Fibroblast of upper back skin (primary cell): ENCODE results near the gene EPAS1.

ENCODE experiments used
- DNase-seq: peaks from one replicate; pipeline ENCODE4 v3.0.0-alpha.2; 2013

EPAS1 gene

DNA sequence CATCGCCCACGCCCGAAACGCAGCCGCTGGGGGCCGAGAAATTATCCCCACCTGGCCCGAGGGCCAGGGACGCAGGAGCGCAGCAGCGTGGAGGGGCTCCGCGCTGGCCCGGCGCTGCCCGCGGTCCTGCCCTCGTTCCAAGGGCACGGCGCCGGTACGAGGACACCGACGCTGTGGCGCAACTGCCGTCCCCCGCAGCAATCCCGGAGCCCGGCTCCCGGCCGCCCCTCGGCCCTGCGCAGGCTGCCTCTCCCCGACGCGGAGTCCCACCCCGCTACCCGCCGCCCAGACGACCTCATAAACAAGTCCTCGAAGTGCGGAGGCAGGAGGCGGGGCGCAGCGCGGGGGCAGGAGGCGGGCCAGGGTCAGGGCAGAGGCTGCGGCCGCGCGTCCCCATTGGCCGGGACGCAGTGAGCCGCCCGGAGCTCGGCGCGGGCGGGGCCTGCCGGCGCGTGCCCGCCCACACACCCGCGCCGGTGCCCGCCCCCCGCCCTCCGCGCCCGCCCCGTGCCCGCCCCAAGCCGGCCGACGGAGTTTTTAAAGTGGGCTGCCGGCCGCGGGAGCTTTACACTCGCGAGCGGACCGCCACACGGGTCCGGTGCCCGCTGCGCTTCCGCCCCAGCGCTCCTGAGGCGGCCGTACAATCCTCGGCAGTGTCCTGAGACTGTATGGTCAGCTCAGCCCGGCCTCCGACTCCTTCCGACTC lies at the start of gene EPAS1:
Gene EPAS1, plus strand, starts transcription at position 568 of the 706 bp plus-strand sequence. CDS start 505 bp downstream, outside the sequence.
- peak; percentile 74 for DNase-seq

- no peak for DNase-seq
Observed at GRCh38 chr2:46248171-46248570, 49.0 kb upstream of the EPAS1 start.

DNA sequence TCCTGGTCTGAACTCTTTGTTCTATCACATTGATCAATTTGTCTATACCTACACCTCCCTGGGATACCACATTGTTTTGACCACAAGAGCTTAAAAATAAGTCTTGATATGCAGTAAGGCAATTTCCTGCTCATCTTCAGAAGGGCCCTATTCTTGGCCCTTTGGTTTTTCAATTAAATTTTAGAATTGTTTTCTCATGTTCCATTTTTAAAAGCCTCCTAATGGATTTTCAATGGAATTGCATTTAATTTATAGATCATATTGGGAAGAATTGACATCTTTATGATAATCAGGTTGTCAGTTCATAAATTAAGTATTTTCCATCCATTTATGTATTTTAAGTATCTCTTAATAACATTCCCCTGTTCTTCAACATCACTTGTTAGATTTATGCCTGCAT lies 47.6 kb upstream of the EPAS1 start:
- no peak for DNase-seq

DNA sequence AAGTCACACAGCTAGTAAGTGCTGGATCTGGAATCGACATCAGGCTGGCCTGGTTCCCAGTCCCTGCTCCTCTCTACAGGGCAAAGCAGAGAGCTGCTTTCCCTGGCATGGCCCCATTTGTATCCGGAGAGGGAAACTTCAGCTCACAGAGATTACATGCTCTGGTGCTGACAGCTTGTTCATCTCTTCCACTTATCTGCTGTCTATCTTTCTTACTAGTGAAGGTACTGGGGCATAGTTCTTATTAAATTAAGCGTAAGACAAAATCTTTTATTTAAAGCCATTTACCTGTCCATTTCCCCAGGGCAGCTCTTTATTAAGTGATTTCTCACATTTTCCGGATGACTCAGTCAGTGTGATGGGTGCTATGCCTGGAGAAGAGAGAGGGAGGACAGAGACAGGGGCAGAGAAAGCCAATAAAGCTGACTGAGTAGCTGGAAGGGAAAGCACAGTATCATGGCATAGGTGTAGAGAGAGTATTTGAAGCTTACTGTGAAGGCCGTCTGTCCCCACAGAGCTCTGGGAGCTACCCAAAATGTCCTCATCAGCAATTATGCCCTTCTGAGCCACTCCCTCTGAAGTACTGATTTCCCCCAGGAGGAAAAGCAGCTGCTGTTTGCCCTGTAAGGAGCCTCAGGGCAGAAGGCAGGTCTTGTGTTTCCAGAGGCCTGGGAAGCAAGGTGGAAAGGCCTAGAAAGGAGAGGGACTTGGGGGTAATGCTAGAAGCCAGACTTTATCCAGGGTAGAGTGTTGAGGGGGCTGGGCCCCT lies 44.1 kb upstream of the EPAS1 start:
- DNase-seq, result no peak

GRCh38 chr2:46254474-46254873 lies 42.7 kb upstream of the EPAS1 start:
- DNase-seq, result no peak

DNA sequence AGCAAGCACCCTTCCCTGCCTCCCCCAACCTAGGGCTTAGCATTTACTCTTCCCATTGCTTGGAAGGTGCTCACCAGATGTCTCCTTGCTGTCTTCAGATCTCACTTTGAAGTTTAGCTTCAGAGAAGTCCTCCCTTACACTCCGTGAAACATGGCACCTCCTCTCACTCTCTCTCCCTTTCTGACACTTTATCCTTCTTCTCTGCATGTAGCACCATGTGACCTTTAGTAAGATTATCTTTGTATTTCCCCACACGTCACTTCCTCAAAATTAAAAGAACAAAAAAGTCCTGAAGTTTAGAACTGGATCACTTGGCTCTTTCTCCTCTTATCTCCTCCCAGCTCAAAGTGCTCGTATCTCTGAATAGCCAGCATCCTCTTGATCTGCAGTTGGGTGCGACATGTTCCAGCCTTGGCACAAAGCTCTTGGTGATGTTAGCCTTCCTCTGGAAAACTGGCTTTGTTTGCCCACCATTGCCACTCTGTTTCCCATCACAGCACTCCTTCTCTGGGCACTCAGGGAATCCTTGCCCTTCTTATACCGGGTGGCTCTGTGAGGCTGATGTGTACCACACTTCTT lies 40.6 kb upstream of the EPAS1 start:
- DNase-seq, result no peak

GRCh38 chr2:46257476-46257875 lies 39.7 kb upstream of the EPAS1 start:
- DNase-seq, result no peak

GRCh38 chr2:46257980-46258379 lies 39.2 kb upstream of the EPAS1 start:
- DNase-seq, result no peak

DNA sequence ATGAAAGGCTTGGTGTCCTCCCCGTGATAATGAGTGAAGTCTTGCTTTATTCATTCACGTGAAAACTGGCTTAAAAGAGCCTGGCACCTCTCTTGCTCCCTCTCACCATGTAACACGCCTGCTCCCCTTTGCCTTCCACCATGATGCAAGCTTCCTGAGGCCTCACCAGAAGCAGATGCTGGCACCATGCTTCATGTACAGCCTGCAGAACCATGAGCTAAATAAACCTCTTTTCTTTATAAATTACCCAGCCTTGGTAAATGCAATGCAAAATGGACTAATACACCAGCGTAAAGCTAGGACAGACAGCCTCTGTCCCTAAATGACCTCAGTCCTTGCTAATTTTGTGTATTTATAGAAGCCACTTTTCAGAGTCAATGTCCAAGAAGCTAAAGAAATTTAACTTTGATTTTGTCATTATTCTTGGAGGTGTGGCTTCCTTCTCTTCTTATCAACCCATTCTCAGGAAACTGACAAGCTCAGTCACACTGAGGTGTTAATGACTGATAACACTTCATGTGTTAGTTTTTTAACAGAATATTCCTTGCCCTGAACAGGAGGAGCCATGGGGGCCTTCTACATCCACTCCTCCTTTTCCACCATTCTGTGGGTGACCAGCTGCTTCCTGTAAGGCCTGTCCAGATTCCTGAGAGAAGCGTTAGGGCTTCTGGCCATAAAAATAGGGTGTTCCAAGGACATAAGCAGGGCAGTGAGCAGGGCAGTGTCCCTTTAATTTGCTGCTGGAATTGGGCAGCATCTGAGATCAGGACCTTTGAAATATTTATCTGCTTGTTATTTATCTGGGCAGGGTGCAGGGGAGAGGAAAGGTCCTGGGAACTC lies 38.0 kb upstream of the EPAS1 start:
- no peak for DNase-seq

- DNase-seq, result no peak
Observed at GRCh38 chr2:46259777-46260168, 37.4 kb upstream of the EPAS1 start.

DNA sequence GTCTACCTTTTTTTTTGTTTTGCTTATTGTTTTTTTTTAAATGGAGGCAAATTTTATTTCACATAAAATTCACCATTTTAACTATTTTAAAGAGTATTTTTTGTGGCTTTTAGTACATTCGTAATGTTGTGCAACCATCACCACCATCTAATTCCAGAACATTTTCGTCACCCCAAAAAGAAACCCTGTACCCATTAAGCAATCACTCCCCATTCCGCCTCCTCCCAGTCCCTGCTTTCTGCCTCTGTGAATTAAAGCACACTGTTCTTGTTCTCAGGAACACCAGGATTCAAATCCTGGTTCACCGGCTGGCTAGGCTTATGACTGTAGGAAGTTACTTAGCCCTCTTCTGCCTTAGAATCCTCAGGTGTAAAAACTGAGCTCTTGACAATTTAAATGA lies 36.9 kb upstream of the EPAS1 start:
- no peak for DNase-seq

DNA sequence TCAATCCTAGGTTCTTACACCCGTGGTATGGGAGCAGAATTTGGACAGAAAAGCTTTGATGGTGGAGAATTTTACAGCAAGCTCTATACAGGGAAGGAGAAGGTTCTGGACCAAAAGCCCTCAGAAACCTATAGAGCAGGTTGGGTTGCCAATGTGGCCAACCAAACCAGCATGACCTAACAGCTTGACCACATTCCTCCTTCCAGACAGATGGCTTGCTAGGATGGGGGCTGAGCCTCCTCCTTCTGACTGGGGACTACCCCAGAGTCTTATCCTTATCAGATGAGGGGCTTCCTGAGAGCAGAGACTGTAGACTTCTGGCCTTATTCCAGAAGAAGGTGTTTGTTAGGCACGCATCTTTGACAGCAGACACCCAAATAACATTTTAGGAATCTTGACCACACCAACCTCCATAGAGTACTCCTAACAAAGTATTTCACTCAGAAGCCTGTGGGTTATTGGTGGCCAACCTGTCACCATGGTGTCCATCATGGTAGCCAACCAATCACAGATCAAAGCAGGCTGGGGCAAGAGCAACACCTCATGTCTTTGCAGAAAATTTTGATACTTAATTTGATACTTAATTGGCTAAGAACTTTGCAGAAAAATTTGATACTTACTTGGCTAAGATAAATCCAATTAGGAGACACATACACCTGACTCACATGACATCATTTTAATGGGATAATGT lies 34.8 kb upstream of the EPAS1 start:
- no peak for DNase-seq

DNA sequence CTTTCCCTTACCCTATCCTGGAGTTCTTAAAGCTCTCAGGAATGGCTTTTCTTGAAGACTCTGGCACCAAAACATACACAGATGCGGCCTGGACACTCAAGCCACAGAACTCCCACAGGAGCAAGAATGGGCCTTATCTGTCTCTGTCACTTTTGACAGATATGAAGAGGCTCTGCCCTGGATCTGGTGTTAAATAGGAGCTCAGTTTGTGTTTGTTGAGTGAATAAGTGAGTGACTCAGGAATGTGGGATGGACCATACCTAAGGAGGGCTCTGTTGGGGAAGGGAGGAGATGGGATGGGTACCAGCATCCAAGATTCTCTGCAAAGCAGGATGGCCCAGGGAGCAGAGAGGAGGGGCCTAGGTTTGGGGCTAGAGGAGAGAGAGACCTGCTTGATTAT lies 33.9 kb upstream of the EPAS1 start:
- DNase-seq, result no peak

GRCh38 chr2:46264447-46264846 lies 32.8 kb upstream of the EPAS1 start:
- DNase-seq, result no peak

- no peak for DNase-seq
Observed at GRCh38 chr2:46266134-46266533, 31.1 kb upstream of the EPAS1 start.

DNA sequence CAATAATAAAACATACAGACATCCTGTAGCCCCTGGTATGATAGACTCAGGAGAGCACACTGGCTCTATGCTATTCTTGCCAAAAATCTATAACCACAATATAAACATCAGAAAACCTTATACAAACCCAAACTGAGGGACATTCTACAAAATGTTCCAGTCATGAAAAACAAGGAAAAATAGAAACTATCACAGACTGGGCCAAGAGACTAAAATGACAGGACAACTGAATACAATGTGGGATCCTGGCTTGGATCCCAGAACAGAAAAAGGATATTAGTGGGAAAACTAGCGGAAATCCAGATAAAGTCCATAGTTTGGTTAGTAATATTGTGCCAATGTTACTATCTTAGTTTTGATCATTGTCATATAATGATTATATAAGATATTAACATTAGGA lies 29.6 kb upstream of the EPAS1 start:
- DNase-seq, result peak; percentile 28

GRCh38 chr2:46268196-46268595 lies 29.0 kb upstream of the EPAS1 start:
- no peak for DNase-seq

DNA sequence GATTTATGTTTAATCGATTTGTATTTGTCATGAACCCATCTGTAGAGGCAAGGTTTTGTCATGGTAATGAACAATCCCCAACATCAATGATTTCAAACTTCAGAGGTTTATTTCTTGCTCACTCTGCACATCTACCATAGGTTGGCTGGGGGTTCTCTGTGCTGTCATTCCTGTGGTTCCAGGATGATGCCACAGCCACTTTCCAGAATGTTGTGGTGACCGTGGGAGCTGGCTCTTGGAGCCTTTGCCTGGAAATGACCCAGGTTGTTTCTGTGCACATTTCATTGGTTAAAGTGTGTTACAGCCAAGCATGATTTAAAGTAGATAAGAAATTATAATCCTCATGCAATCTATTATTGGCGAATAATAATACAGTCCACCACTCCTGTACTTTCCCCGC lies 28.2 kb upstream of the EPAS1 start:
- peak; percentile 84 for DNase-seq

GRCh38 chr2:46269544-46270273 lies 27.5 kb upstream of the EPAS1 start:
- DNase-seq, result peak; percentile 49

- DNase-seq, result peak; percentile 59
Observed at GRCh38 chr2:46270384-46270783, 26.8 kb upstream of the EPAS1 start.

DNA sequence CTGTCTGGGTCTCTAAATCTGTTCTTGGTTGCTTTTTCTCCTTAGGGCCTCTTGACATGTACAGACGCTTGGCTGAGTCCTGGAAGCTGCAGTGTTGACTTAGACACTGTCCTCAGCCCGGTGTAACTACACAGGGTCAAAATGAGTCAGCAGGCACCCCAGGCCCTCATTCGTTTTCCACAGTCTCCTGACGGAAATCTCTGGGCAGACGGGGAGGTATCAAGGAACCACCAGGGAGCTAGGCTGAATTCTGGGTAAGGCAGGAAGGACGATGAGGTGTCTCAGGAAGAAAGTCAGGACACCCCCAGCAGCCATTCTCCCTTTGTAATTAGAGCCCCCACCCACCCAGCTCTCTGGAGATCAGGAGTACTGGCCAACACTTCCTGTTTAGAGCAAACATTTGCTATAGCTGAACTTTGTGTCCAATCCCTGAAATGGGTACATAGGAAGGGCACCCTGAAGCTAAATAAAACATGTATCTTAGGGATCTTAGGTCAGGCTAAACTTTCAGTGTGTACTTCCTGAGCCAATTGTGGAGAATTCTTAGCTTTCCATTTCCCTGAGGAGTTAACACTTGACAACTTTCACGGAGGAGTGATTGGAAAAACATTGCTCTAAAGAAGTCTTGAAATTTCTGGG lies 23.9 kb upstream of the EPAS1 start:
- DNase-seq, result no peak
